ENCODE results near the gene FARS2. TPM values are rescaled to one million over a fixed set of nuclear protein-coding genes. Genes with fewer than 3 reads are reported as not detected.

The FARS2 gene
- total RNA-seq, 1 donor from 2014 or later = 18.3 TPM

DNA sequence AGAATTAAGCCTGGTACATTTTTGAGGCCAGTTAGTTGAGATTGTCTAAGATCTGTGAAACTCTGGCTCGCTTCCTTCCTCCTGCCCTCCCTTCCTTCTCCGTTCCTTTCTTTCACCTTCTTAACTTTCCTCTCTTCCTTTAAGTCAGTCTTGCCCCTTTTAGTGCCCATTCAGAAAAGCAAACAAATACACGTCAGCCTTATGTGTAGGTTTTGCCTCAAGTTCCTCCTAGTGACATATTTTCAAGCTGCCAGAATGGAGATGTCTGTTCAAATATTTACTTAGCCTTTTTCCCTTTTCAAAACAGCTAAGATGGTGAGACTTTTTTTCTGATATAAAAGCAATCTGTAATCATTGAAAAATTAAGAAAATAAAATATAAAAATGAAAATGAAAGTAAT is 178.4 kb downstream of the FARS2 start:
- no peak for ATAC-seq
- TF ChIP-seq, protein P1, sequence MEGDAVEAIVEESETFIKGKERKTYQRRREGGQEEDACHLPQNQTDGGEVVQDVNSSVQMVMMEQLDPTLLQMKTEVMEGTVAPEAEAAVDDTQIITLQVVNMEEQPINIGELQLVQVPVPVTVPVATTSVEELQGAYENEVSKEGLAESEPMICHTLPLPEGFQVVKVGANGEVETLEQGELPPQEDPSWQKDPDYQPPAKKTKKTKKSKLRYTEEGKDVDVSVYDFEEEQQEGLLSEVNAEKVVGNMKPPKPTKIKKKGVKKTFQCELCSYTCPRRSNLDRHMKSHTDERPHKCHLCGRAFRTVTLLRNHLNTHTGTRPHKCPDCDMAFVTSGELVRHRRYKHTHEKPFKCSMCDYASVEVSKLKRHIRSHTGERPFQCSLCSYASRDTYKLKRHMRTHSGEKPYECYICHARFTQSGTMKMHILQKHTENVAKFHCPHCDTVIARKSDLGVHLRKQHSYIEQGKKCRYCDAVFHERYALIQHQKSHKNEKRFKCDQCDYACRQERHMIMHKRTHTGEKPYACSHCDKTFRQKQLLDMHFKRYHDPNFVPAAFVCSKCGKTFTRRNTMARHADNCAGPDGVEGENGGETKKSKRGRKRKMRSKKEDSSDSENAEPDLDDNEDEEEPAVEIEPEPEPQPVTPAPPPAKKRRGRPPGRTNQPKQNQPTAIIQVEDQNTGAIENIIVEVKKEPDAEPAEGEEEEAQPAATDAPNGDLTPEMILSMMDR (IDR thresholded peaks at IDR 0.05) = no peak
- H3K27ac ChIP-seq = no peak overlapping the region
- no peak for DNase-seq
- no peaks in the 10 kb centered on the region for H3K36me3 ChIP-seq
- peaks cover 13% of the 10 kb centered on the region for H3K4me1 ChIP-seq
- H3K9me3 ChIP-seq = no peaks in the 10 kb centered on the region
- H3K27me3 ChIP-seq = no peaks in the 10 kb centered on the region
- intact Hi-C loops (cut with DNase I) = no loop called here
- no peak overlapping the region for H3K4me3 ChIP-seq

DNA sequence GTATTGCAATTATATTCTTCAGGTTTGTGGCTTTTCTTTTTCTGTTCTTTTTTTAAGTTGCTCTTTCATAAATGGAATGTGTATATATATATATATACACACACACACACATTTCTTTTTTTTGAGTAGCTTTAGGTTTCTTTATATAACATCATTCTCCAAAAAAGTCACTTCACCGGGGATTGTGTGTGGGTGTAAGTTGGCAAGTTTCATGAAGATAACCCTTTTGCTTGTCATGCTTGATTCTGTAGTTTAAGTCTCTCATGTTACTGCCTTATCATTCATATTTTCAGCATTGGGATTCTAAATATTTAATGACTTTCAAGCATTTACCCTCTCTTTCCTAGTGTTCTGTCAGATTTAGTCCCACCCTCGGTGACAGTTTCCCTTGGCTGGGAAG is 181.0 kb downstream of the FARS2 start:
- DNase-seq (no peak), ATAC-seq (no peak)
- no peaks in the 10 kb centered on the region for H3K9me3 ChIP-seq
- peaks cover 13% of the 10 kb centered on the region for H3K4me1 ChIP-seq
- intact Hi-C loops (cut with DNase I) = no loop called here
- H3K4me3 ChIP-seq = no peak overlapping the region
- TF ChIP-seq, protein P1 (IDR thresholded peaks at IDR 0.05) = no peak
- H3K27me3 ChIP-seq = no peaks in the 10 kb centered on the region
- no peaks in the 10 kb centered on the region for H3K36me3 ChIP-seq
- H3K27ac ChIP-seq = no peak overlapping the region

DNA sequence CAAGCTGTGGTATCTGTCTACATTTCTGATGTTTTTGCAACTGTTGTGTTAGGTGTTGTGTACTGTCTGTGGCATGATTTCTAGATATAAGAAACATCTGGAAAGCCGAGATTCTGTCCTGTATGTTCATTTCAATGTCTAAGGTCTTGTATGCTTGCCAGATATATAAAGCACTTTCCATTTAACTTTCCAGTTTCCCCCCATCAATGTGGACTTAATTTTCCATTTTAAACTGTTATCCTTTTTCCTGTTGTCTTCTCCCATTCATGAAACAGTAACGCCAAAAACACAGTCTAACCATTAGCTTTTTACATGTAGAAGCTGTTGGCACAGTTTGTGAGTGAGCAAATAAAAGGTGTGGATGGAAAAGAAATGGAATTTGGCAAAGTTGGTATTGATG is 181.6 kb downstream of the FARS2 start:
- ATAC-seq (no peak), DNase-seq (no peak)
- Histone ChIP-seq H3K27me3 (no peaks in the 10 kb centered on the region), H3K36me3 (no peaks in the 10 kb centered on the region), H3K27ac (no peak overlapping the region), H3K4me1 (peaks cover 13% of the 10 kb centered on the region), H3K4me3 (no peak overlapping the region), H3K9me3 (no peaks in the 10 kb centered on the region)
- intact Hi-C loops (cut with DNase I) = no loop called here
- TF ChIP-seq, protein P1 (IDR thresholded peaks at IDR 0.05) = no peak

DNA sequence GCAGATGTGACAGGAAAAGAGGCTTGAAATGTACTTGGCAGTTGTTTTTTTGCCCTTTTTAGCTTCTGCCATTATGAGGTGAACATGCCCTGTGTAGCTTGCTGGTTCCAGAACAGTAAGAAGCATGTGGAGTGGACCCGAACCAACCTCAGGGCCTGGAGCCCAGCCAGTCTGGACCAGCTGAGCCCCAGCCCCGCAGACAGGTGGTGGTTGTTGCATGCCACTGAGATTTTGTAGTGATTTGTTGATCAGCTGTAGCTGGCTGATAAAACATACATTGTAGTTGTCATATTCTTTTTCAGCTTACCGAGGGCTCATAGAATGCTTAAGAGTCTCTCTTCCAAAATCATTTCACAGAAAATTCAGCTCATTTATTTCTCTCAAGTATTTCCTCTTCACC is 182.2 kb downstream of the FARS2 start:
- H3K4me3 ChIP-seq = no peak overlapping the region
- no peak for ATAC-seq
- DNase-seq = no peak
- intact Hi-C loops (cut with DNase I) = no loop called here
- H3K36me3 ChIP-seq = no peaks in the 10 kb centered on the region
- no peaks in the 10 kb centered on the region for H3K9me3 ChIP-seq
- H3K4me1 ChIP-seq = peaks cover 13% of the 10 kb centered on the region
- no peak overlapping the region for H3K27ac ChIP-seq
- H3K27me3 ChIP-seq = no peaks in the 10 kb centered on the region
- TF ChIP-seq, protein P1 (IDR thresholded peaks at IDR 0.05) = no peak

DNA sequence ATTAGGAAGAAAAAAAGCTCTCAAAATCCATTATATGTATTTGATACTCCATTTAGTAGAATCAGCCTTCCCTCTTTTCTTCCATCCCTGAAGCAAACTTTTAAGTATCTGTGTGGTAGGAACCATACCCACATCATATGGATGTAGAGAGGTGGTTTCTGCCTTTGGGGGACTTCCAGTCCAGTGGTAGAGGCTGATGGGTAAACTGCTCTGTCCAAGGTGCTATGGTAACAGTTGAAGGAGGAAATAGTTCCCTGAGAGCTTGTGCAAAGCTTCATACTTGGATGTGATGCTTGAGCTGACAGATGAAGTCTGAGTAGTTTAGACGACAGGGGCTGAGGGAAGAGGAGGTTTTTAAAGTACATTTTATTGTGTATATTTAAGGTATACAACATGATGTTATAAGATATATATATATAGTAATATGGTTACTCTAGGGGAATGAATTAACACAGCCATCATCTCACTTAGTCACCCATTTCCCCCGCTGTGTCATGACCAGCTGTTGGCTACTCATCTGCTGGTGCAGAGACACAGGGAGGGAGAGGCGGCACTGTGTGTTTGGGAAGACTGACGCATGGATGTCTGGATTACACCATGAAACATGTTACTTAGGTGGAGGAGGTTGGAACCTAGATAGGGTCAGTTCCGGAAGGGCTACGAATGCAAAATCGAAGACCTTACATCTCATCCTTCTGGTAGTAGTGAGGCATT is 185.2 kb downstream of the FARS2 start:
- TF ChIP-seq, protein P1 (IDR thresholded peaks at IDR 0.05) = no peak
- intact Hi-C loops (cut with DNase I) = no loop called here
- Histone ChIP-seq H3K4me3 (no peak overlapping the region), H3K27me3 (no peaks in the 10 kb centered on the region), H3K9me3 (no peaks in the 10 kb centered on the region), H3K36me3 (no peaks in the 10 kb centered on the region), H3K4me1 (peaks cover 6% of the 10 kb centered on the region), H3K27ac (no peak overlapping the region)
- DNase-seq (no peak), ATAC-seq (no peak)

DNA sequence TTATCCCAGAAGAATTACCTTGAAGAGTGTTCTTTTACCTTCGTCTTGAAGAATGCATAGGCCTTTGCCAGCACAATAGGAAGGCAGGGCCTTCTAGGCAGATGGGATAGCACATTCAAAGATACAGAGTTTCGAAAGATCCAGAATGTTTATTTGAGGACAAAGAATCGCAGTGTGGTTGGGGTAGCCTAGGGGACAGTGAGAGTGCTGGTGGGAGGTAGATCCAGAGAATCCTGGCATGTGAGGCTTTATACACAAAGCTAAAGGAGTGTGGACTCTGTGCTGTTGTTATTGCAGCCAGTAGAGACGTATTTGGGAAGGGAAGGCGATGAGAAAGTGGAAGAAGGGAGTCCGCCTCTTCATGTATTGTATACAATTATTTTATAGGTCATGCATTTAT is 186.6 kb downstream of the FARS2 start:
- TF ChIP-seq, protein P1 (IDR thresholded peaks at IDR 0.05) = no peak
- no peaks in the 10 kb centered on the region for H3K27me3 ChIP-seq
- H3K4me1 ChIP-seq = peaks cover 6% of the 10 kb centered on the region
- no peak for ATAC-seq
- no peaks in the 10 kb centered on the region for H3K9me3 ChIP-seq
- H3K4me3 ChIP-seq = no peak overlapping the region
- intact Hi-C loops (cut with DNase I) = no loop called here
- H3K36me3 ChIP-seq = no peaks in the 10 kb centered on the region
- H3K27ac ChIP-seq = no peak overlapping the region
- no peak for DNase-seq

All from upper lobe of right lung (tissue), 1 donor.